IMR-90 (cell line): ENCODE measurements around the gene B3GNT9.

Source experiments
- CEBPB ChIP-seq: IDR thresholded peaks from 2 replicates; pipeline ENCODE4 v1.6.1; 2012; ENCODE audit warnings: low read depth, low read length, improper control_type of control experiment
- CTCF ChIP-seq: conservative IDR thresholded peaks from 2 replicates; pipeline ENCODE4 v1.5.1; 2012; ENCODE audit warnings: mild to moderate bottlenecking, low read depth, low read length, improper control_type of control experiment
- RFX5 ChIP-seq: IDR thresholded peaks from 2 replicates; pipeline ENCODE4 v1.8.0; 2012; ENCODE audit warnings: low read depth, mild to moderate bottlenecking, low read length, moderate library complexity
- USF2 ChIP-seq: fragments of 150-350 bp; IDR thresholded peaks from 2 replicates; pipeline ENCODE4 v1.6.1; 2017; ENCODE audit warnings: mild to moderate bottlenecking, antibody characterized with exemption, low read length, low read depth

GRCh38 chr16:67100569-67101310, 50.1 kb downstream of the B3GNT9 start:
- TF ChIP-seq CTCF (peak; percentile 58), CEBPB (peak; percentile 70), RFX5 (no peak), USF2 (no peak)
